SJSA1 (cell line): ENCODE results near the gene TRIM2. TPM values are rescaled to one million over a fixed set of nuclear protein-coding genes. Genes with fewer than 3 reads are reported as not detected.

Experiments used
- DNase-seq, 2 experiments: peaks; one replicate each; pipeline ENCODE4 v3.0.0-alpha.2; 2015 to 2020; ENCODE audit warnings: low spot score in 2 of 2, low read depth in 1 of 2
- H3K27ac ChIP-seq: fragments of 250-450 bp; sonication (Bioruptor Pico); 2 replicates; pipeline ENCODE4 v1.5.1; 2020; ENCODE audit warnings: mild to moderate bottlenecking, moderate library complexity
- H3K27me3 ChIP-seq: fragments of 250-450 bp; sonication (Bioruptor Pico); replicated peaks from 2 replicates; pipeline ENCODE4 v1.5.1; 2020; ENCODE audit warnings: mild to moderate bottlenecking, moderate library complexity
- H3K36me3 ChIP-seq: fragments of 250-450 bp; sonication (Bioruptor Pico); 2 replicates; pipeline ENCODE4 v1.5.1; 2020; ENCODE audit warnings: mild to moderate bottlenecking
- H3K4me1 ChIP-seq: fragments of 250-450 bp; sonication (Bioruptor Pico); replicated peaks from 2 replicates; pipeline ENCODE4 v1.6.1; 2021; ENCODE audit warnings: mild to moderate bottlenecking
- H3K4me3 ChIP-seq: fragments of 250-450 bp; sonication (Bioruptor Pico); 2 replicates; pipeline ENCODE4 v1.5.1; 2020; ENCODE audit warnings: mild to moderate bottlenecking
- H3K9me3 ChIP-seq: fragments of 250-450 bp; sonication (Bioruptor Pico); replicated peaks from 2 replicates; pipeline ENCODE4 v1.5.1; 2020; ENCODE audit warnings: mild to moderate bottlenecking
- total RNA-seq: library from RNA; depleted of rRNA; stranded (reverse); fragments of >200 nt; shearing (Covaris generic); gene quantifications from 2 replicates; pipeline ENCODE4 v1.2.3, GENCODE V29; 2014

The TRIM2 gene
- total RNA-seq, 1 experiment from 2014 or later = 22.4 TPM

DNA sequence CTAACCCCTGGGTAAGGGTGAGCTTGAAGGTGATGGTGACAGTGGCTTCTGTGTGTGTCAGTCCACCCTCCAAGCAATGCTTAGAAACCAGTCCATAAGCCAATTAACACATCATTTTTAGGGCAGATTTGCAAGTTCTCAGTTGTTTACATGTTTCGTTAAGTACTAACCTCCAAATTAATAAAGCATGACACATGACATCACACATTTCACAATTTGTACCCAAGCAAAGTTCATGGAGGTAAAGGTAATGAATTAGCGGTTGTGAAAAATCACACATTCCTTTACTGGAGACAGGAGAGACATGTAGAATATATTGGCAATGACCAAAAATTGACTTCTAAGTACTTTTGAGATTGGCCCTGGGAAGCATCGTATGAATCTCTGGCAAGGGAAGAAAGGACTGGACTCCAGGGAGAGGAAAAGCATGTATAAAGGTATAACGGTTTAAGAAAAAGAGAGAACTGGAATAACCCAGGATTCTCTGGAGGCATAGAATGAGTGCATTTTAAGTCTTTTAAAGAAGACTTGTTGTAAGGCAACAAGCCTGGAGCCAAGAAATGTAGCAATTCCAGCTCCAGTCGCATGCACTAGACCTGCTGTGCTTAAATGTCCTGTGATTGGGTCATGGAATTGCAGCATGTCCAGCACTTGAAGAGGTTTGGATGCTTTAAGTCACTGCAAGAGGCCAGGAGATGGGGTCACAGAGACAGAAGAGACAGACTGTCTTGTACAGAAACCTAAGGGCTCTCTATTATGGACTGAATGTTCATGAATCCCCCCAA lies 34.1 kb downstream of the TRIM2 start:
- Histone ChIP-seq H3K9me3 (no peaks in the 10 kb centered on the region), H3K4me1 (peaks cover 32% of the 10 kb centered on the region), H3K36me3 (no peaks in the 10 kb centered on the region; the same call in 1 of the 2 replicates), H3K27ac (no peak overlapping the region), H3K4me3 (no peak overlapping the region), H3K27me3 (no peaks in the 10 kb centered on the region)
- DNase-seq = no peak

GRCh38 chr4:153239409-153239808 lies 35.2 kb downstream of the TRIM2 start:
- Histone ChIP-seq H3K9me3 (no peaks in the 10 kb centered on the region), H3K27ac (no peak overlapping the region), H3K27me3 (no peaks in the 10 kb centered on the region), H3K36me3 (no peaks in the 10 kb centered on the region; the same call in 1 of the 2 replicates), H3K4me1 (peaks cover 21% of the 10 kb centered on the region), H3K4me3 (no peak overlapping the region)
- DNase-seq = no peak

DNA sequence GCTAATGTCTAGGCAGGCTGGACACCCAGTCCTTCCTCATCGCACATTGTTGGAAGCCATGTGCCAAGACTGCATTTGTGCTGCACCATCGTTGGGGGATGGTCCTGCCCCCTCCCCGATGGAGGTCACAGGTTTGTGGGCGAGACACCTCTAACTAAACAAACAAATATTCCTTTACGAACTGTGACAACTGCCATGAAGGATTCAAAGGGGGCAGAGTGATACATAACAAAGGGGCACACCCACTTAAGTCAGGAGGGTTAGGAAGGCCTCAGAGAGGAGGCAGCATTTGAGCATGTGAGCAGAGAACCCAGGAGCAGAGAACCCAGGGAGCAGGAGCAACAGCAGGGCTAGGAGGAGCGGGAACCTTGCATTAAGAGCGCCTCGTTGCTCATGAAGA lies 37.1 kb downstream of the TRIM2 start:
- no peak for DNase-seq
- Histone ChIP-seq H3K4me3 (no peak overlapping the region), H3K36me3 (no peaks in the 10 kb centered on the region; the same call in 1 of the 2 replicates), H3K4me1 (peaks cover 12% of the 10 kb centered on the region), H3K27ac (no peak overlapping the region), H3K9me3 (no peaks in the 10 kb centered on the region), H3K27me3 (no peaks in the 10 kb centered on the region)

DNA sequence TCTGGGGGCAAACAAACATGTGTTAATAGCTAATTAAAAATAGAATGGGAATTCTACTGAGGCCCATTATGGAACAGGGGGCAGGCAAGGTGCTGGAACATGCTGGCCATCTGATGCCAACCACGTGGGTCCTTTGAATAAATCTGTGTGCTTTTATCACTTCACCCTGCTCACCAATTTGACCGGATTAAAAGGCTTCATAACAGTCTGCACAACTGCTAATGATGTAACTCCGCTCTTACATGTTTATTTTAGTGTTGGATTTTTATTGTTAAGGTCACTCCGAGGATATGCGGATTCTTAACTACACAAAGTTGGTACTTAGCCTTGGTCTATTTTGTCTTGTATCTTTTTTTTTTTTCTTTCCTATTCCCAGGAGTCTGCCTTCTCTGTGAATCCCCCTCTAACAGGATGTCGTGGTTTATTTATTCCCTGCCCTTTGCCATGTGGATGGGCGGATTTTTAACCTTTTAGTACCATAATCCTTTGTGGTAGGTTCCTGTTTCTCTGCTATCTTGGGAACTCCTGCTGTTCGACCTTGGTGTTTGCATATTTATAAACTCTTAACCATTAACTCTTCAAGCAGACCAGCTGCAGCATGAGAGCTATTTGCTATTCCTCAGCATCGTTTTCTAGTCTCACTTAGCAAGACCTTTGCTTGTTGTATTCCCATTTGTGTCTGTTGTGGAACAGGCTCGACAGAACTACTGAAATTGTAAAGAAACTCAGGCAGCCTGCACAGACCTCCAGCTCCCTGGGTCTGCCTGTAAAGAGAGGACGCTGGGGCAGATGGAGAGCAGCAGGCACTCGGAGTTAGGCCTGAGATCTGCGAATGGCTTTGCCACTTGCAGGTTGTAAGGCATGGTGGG lies 38.0 kb downstream of the TRIM2 start:
- peak in 1 of 2 experiments; percentile 23 for DNase-seq
- no peaks in the 10 kb centered on the region for H3K9me3 ChIP-seq
- H3K36me3 ChIP-seq = no peaks in the 10 kb centered on the region; the same call in 1 of the 2 replicates
- no peak overlapping the region for H3K27ac ChIP-seq
- H3K27me3 ChIP-seq = no peaks in the 10 kb centered on the region
- no peak overlapping the region for H3K4me3 ChIP-seq
- peaks cover 12% of the 10 kb centered on the region for H3K4me1 ChIP-seq

DNA sequence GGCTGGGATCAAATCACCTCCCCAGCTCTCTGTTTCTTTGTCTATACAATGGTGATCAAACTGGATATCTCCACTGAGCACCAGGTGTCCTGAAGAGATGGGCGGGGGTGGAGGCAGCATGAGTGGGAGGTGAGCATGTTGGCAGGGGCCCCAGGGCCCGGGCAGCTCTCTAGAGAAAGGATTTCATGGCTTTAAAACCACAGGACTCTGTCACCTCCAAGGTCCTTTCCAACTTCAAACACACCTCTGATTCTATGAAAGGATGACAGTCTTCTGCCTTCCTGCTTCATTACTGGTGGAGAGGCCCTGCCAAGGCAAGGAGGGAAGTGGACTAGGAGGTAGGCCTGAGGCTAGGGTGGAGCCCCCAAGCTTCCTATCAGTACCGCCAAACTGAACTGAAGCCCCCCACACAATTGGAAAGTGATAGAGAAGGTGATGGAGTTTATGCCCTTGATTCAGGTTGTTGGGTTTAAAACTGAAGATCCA lies 38.6 kb downstream of the TRIM2 start:
- no peak for DNase-seq

GRCh38 chr4:153243468-153243867 lies 39.2 kb downstream of the TRIM2 start:
- Histone ChIP-seq H3K9me3 (no peaks in the 10 kb centered on the region), H3K4me1 (peaks cover 14% of the 10 kb centered on the region), H3K36me3 (no peaks in the 10 kb centered on the region; the same call in 1 of the 2 replicates), H3K4me3 (no peak overlapping the region), H3K27ac (no peak overlapping the region), H3K27me3 (no peaks in the 10 kb centered on the region)
- no peak for DNase-seq

More for the DNA sequence above, 38.6 kb downstream of the TRIM2 start:
- no peak overlapping the region for H3K4me3 ChIP-seq
- no peaks in the 10 kb centered on the region; the same call in 1 of the 2 replicates for H3K36me3 ChIP-seq
- peaks cover 12% of the 10 kb centered on the region for H3K4me1 ChIP-seq
- H3K9me3 ChIP-seq = no peaks in the 10 kb centered on the region
- no peak overlapping the region for H3K27ac ChIP-seq
- H3K27me3 ChIP-seq = no peaks in the 10 kb centered on the region

DNA sequence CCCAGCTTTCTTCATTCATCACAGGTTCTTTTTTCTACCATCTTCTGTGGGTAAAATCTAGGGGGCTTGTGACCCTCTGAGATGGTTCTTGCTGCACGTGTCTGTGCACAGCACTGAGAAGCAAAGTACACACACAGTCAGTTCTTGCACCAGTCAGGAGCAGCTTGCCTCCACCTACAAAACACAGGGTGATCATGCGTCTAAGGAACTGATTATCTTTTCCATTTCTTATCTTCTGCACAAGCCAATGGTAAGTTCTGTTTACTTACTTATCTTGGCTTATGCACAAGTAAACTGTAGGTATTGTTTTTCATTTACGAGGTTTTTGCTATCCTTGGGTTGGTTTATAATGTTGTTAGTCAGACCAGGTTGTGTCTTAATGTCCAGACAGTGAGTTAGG lies 40.7 kb downstream of the TRIM2 start:
- no peaks in the 10 kb centered on the region for H3K27me3 ChIP-seq
- DNase-seq = no peak
- H3K36me3 ChIP-seq = no peaks in the 10 kb centered on the region; the same call in 1 of the 2 replicates
- H3K4me1 ChIP-seq = peaks cover 25% of the 10 kb centered on the region
- no peak overlapping the region for H3K27ac ChIP-seq
- no peaks in the 10 kb centered on the region for H3K9me3 ChIP-seq
- no peak overlapping the region for H3K4me3 ChIP-seq

GRCh38 chr4:153245775-153246174 lies 41.5 kb downstream of the TRIM2 start:
- no peak for DNase-seq
- peaks cover 28% of the 10 kb centered on the region for H3K4me1 ChIP-seq
- no peaks in the 10 kb centered on the region for H3K27me3 ChIP-seq
- H3K4me3 ChIP-seq = no peak overlapping the region
- H3K9me3 ChIP-seq = no peaks in the 10 kb centered on the region
- no peaks in the 10 kb centered on the region for H3K36me3 ChIP-seq
- H3K27ac ChIP-seq = no peak overlapping the region

- no peaks in the 10 kb centered on the region for H3K36me3 ChIP-seq
- no peak for DNase-seq
- no peaks in the 10 kb centered on the region for H3K9me3 ChIP-seq
- H3K27me3 ChIP-seq = no peaks in the 10 kb centered on the region
- H3K4me1 ChIP-seq = peaks cover 26% of the 10 kb centered on the region
- no peak overlapping the region for H3K4me3 ChIP-seq
- no peak overlapping the region for H3K27ac ChIP-seq
Observed at GRCh38 chr4:153246446-153247115, 42.3 kb downstream of the TRIM2 start.

DNA sequence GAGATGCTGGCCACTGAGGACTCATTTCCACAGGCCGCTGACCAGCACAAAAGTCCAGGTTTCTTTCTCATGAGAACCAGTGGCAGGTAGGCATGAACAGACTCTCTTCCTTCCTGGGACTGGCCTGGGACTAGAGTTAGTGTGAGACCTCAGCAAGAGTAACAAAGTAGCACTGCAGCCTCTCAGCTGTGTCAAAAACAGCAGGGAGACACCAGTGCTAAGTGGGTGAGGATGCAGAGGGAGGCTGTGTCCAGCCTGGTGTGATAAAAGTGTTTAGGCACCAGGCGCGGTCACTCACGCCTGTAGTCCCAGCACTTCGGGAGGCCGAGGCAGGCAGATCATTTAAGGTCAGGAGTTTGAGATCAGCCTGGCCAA lies 42.9 kb downstream of the TRIM2 start:
- Histone ChIP-seq H3K4me3 (no peak overlapping the region), H3K27me3 (no peaks in the 10 kb centered on the region), H3K9me3 (no peaks in the 10 kb centered on the region), H3K27ac (no peak overlapping the region), H3K36me3 (no peaks in the 10 kb centered on the region), H3K4me1 (peaks cover 21% of the 10 kb centered on the region)
- DNase-seq = no peak

DNA sequence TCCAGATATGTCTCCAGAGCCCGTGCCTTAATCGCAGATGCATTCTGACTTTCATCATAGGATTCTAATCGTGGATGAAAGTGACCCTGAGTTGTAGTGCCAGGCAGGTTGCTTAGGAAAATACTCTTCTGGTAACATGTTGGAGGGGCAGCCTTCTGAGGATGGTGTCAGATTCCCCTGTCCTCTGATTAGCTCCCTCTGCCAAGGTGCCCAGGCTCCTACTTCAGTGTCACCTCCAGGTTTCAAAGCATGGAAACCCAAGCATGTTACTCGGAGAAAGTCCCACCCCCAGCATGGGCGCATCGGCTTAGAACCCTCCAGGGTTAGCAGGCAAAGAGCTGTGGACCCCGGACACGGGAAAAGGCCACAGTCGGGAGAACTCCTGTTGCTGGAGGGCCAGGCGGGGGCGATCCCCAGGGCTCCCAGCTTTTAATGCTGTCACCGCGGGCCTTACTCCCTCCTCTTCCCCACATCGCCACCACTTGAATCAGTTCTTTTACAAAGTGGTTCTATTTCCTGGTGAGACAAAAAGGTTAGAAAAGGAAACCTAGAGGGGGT lies 44.5 kb downstream of the TRIM2 start:
- H3K4me1 ChIP-seq = peaks cover 16% of the 10 kb centered on the region
- no peaks in the 10 kb centered on the region for H3K36me3 ChIP-seq
- H3K27me3 ChIP-seq = no peaks in the 10 kb centered on the region
- DNase-seq = peak in 1 of 2 experiments; percentile 45
- H3K27ac ChIP-seq = peak overlapping the region; percentile 40
- H3K9me3 ChIP-seq = no peaks in the 10 kb centered on the region
- peak overlapping the region; percentile 38 for H3K4me3 ChIP-seq

DNA sequence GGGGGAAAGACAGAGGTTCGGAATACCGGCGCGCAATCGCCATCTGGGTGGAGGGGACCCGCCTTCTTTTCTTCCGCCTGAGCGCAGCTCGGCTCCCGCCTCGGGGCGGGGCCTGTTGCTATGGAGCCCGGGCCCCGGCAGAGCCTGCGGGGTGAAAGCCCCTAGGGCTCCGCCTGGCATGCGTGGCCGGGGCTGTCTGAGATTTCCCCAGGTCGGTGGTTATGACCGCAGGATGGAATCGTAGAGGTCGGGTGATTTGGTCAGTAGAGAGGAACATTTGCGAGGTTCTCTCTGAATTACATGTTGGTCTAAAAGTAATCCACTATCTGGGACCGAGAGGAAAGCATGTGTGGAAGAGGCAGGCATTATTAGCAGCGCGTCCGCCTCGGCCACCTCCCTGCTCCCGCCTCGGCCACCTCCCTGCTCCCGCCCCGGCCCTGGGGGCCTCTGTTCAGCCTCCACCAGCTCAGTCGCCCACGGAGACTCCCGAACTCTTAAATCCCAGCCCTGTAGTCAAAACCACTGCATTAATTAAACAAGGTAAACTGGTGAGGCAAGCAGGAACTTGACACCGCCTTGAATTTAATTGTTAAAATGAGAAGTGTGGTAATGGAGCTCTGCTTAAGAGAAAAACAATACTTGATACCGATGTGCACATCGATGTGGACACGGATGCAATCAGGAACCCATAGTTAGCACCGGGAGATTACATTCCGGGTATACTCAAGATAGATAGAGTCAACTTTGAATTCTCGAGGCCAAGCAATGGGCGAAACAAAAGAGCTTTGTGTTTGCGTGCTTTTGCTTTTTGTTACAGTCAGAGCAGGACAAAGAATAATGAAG lies 45.2 kb downstream of the TRIM2 start:
- no peaks in the 10 kb centered on the region for H3K27me3 ChIP-seq
- peaks cover 16% of the 10 kb centered on the region for H3K4me1 ChIP-seq
- H3K9me3 ChIP-seq = no peaks in the 10 kb centered on the region
- peak overlapping the region; percentile 40 for H3K27ac ChIP-seq
- H3K36me3 ChIP-seq = no peaks in the 10 kb centered on the region
- DNase-seq = peak; percentile 79 to 88
- H3K4me3 ChIP-seq = peak overlapping the region; percentile 38
